Nucleus accumbens (tissue), 56 donors: ENCODE results near the gene CFL1.

Experiments used
- DNase-seq, 56 donors: peaks; one replicate each; lab custom pipeline; 2025; lab: John Stamatoyannopoulos, UW

CFL1 gene

DNA sequence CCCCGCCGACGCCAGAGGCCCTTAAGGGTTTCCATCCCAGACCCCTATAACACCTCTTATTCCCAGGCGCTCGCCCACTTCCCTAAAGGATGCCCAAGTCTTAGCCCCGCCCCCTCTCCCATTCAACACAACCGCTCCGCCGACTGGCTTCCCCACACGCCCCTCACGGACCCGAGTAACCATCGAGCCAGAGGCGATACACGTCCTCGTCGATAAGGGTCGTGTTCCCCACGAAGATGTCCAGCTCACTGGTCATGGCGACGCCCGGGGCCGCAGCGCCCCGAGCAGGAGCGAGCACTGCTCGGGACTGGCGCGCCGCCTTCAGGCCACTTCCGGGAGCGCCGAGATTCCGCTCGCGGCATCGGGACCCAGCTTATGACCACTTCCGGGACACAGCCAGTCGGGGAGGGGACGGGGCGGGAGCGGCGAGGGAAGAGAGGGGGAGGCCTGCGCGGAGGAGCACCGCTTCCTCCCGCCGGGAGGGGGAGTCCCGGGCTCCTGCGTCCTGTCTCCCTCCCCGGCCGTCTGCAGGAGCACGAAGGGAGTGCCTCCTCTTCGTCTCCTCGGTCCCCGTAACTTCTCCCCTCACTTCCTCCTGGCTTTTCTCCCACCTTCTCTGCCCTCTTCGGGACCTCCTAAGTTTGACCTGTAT, 30.3 kb upstream of the CFL1 start, which contains the start of gene FIBP:
TSS of gene FIBP (minus strand) at position 309 of the 652 bp plus-strand sequence. CDS start at position 256, 53 bp downstream.
- peak in 55 of 56 donors; percentile 82 to 98 (median 95) for DNase-seq

DNA sequence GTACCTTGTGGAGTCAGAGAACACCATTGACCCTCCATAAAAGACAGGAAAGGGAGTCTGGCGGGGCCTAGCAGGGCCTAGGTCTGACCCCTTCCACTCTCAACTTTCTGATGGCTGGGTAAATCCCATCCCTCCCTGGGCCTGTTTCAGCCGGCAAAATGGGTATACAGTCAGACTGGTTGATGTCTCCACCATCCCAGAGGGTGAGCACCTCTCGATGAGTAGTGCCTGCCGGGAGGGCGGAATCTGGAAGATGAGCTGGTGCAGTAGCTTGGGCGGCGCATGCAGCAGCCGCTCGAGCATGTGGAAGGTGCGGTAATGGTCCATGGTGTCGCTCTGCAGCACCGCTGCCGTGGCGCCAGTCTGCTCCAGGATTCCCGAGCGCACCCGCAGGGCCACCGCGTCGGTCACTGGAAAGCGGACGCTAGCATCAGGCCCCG, 29.8 kb upstream of the CFL1 start:
- DNase-seq, result peak in 8 of 56 donors; percentile 42 to 75 (median 63)

DNA sequence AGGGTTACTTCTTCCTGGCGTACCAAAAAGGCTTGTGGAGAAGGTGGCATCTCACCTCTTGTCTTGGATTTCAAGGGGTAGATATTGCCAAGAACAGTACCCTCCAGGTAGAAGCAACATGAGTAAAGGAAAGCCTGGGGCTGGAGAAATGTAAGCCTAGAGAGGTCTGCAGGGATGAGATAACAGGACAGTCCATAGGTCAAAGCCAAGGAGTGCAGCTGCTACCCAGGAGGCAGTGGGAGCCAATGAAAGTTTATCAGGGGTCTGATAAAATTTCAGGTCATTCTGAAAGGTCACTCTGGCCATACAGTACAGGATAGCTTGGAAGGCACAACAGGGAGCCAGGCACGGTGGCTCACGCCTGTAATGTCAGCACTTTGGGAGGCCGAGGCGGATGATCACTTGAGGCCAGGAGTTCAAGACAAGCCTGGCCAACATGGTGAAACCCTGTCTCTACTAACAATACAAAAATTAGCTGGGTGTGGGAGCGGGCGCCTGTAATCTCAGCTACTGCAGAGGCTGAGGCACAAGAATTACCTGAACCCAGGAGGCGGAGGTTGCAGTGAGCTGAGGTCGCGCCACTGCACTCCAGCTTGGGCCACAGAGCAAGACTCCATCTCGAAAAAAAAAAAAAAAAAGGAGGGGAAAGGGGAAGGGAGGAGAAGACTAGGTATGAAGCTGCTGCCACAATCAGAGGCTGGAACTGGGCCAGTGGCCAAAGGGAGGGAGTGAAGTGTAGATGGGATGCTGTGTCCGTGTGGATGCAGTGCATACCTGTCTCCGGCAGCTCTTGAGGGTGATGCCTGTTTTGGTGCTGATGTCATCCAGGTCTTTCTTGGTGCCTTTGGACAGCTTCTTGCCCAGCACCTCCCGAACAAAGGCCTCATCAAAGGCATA, 29.1 kb upstream of the CFL1 start:
- no peak for DNase-seq

DNA sequence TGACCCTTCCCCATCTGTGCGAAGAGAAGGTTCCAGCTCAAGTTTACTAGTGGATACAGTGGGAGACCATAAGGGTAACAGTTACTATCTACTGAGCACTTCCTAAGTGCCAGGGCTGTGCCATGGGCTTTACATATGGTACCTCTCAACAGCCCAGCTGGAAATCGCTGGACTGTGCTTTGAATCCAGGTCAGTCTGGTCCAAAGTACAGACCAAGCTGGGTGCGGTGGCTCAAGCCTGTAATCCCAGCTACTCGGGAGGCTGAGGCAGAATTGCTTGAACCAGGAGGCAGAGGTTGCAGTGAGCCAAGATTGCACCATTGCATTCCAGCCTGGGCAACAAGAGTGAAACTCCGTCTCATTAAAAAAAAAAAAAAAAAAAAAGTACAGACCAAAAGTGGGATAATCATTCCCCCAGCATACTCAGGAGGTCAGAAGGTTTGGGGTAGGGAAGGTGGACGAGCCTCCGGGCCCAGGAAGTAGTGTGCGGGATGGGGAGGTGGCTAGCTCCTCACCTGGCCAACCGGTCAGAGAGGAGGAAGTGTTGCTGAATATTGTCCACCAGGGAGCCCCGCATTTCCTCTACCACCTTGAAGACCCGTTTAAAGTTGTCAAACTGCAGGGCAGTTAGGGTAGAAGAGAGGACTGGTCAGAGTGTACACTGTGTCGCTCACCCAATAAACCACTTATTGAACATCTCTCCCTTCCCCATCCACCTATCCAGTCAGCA, 28.0 kb upstream of the CFL1 start:
- DNase-seq, result no peak

DNA sequence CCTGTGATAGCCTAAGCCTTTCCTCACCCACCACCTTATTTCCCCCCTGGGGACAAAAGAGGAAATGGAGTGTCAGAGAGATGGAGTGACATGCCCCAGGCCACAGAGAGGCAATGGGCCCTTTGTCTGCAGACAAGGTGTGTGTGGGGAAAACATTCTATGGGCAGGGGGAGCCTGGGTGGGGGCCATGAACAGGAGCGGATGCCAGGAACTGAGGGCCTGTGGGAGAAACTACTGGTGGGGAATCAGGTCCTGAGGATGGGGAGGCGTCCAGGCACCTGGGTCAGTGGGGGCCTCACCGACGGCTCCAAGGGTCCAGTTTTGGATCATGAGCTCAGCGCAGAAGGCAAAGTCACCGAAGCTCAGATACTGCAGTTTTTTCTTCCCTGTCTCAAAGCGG, 27.3 kb upstream of the CFL1 start:
- DNase-seq, result no peak

DNA sequence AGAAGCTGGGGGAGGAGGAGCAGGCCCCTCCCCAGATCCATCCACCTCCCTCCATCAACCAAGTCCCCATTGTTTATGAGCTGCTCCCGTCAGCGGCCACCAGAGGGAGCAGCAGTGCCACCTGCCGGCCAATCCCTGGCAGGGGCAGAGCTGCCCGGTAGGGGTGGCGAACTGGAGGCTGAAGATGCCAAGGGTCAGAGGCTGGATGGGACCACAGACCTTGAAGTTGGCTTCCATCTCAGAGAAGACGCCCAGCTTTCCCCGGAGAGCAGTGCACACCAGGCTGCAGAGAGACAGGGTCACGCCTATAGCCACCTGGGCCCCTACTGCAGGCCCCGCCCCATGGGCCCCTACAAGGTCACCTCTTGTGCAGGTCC, 26.7 kb upstream of the CFL1 start:
- DNase-seq, result peak in 49 of 56 donors; percentile 12 to 87 (median 57)

DNA sequence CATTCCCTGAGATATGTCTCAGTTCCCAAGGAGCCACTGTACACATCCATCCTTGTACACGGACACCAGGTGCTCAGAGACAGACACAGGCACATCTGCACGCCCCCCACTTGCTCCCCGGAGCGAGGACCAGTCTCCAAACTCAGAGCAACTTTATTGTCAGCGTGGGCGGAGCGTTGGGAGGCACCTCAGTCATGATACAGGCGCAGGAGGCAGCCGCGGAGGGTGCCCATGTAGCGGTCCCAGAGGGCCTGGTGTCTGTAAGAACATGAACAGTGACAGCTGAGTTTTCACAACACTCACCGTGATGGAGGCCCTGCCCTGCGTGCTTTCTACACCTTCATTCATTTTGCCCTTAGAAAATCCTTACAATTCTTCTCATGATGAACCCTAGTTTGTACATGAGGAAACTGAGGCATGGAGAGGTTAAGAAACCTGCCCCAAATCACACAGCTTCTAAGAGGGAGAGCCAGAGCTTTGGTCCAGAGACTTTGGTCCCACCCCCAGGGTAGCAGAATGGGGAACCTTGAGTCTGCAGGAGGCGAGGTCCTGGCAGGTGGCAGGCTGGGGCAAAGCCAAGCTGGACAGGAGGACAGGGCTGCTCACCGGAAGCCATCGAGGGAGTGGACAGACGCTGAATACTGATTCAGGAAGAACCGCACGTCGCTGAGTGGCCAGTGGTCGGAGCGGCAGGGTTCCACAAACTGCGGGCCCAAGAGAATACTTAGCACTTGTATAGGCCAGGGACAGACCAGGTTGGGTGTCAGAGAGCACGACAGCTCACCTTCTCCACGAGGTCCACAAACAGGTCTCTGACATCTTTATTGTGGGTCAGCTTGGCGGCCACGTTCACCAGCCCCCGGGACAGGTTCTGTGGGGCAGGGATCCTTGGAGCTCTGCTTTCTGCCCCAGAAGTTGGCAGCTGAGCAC, 26.1 kb upstream of the CFL1 start:
- no peak for DNase-seq

DNA sequence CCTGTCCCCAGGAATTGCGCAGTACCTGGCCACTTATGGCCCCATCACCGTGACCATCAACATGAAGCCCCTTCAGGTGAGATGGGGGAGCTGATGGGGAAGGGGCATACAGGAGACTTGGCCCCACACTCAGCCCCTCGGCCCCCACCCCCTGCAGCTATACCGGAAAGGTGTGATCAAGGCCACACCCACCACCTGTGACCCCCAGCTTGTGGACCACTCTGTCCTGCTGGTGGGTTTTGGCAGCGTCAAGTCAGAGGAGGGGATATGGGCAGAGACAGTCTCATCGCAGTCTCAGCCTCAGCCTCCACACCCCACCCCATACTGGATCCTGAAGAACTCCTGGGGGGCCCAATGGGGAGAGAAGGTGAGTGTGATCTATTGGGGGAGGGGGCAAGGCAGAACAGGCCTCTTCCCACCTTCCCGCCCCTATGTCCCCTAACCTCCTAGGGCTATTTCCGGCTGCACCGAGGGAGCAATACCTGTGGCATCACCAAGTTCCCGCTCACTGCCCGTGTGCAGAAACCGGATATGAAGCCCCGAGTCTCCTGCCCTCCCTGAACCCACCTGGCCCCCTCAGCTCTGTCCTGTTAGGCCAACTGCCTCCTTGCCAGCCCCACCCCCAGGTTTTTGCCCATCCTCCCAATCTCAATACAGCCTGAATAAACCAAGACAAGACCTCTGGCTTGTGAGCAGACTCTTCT, 25.2 kb upstream of the CFL1 start:
- DNase-seq, result no peak

DNA sequence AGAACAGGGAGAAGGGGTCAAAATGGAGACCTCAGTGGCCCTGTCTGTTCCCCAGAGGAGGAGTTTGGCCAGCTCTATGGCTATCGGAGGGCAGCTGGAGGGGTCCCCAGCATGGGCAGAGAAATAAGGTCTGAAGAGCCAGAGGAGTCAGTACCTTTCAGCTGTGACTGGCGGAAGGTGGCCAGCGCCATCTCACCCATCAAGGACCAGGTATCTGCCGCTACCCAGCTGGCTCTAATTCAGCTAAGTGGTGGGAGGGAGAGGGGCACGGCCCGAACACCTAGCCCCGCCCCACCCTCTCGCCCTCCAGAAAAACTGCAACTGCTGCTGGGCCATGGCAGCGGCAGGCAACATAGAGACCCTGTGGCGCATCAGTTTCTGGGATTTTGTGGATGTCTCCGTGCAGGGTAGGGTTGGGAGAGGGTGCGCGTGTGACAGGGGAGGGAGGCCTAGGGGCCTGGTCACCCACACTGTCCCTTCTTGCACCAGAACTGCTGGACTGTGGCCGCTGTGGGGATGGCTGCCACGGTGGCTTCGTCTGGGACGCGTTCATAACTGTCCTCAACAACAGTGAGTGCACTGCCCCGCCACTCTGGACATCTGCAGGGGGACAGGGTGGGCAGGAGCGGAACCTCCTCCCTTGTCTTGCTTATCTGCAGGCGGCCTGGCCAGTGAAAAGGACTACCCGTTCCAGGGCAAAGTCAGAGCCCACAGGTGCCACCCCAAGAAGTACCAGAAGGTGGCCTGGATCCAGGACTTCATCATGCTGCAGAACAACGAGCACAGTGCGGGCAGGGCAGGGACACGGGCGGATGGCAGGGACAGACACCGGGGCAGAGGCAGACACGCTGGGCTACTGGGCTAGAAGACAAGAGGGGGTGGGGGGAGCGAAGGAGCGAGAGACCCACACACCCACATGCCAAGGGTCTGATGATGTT, 24.4 kb upstream of the CFL1 start:
- no peak for DNase-seq

DNA sequence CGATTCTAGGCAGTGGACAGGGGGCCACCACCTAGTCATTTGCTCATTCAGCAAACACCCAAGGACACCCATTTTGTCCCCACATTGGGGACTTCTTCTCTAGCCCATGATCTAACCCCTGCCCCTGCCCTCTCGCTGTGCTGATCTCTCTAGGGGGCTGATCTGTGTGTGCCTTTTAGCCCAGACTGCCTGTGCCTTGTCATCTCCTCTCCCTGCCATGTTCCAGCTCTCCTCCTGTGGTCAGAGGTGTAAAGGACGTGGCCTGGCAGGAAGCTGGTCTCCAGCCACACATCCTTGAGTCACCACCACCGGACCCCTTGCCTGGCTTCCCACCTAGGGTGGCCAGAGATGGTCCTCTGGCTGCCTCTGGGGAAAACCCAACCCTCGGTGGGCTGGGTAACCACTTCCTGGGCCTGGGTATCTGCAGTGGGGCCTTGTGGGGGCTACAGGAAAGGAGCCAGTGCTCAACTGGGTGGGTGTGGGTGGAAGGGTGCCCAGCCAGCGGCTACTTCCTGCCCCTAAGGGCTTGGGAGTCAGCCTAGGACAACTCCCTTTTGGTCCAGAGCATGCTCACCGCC, 23.0 kb upstream of the CFL1 start:
- DNase-seq, result no peak

DNA sequence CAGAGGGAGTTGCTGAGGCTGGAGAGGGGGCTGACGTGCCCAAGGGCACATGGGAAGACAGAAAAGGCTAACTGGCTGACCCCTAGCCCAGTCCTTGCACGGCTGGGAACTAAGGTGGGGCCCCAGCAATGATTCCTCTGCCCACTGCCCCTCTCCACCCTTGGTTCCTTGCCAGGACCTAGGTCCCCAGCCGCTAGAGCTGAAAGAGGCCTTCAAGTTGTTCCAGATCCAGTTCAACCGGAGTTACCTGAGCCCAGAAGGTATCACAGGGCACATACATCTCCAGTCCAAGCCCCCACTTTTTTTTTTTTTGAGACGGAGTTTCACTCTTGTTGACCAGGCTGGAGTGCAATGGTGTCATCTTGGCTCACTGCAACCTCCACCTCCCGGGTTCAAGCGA, 22.0 kb upstream of the CFL1 start:
- no peak for DNase-seq

DNA sequence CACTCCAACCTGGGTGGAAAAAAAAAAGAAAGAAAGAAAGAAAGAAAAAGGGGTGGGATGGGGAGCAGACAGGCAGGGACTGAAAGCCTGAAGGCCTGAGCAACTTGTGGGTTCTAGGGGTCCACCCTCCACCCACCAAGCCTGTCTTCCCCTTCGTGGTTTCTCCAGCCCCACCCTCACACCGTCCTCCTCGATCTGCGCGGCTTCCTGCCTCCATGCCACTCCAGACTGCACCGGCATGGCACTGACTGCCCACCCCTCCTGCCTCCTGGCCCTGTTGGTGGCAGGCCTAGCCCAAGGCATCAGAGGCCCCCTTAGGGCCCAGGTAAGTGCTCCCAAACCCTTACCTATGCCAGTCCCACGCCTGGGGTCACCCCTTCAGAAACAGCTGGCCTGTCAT, 21.6 kb upstream of the CFL1 start, which contains the start of gene CTSW:
TSS of gene CTSW (plus strand) at position 221 of the 400 bp plus-strand sequence. CDS start at position 239, 18 bp downstream.
- no peak for DNase-seq

DNA sequence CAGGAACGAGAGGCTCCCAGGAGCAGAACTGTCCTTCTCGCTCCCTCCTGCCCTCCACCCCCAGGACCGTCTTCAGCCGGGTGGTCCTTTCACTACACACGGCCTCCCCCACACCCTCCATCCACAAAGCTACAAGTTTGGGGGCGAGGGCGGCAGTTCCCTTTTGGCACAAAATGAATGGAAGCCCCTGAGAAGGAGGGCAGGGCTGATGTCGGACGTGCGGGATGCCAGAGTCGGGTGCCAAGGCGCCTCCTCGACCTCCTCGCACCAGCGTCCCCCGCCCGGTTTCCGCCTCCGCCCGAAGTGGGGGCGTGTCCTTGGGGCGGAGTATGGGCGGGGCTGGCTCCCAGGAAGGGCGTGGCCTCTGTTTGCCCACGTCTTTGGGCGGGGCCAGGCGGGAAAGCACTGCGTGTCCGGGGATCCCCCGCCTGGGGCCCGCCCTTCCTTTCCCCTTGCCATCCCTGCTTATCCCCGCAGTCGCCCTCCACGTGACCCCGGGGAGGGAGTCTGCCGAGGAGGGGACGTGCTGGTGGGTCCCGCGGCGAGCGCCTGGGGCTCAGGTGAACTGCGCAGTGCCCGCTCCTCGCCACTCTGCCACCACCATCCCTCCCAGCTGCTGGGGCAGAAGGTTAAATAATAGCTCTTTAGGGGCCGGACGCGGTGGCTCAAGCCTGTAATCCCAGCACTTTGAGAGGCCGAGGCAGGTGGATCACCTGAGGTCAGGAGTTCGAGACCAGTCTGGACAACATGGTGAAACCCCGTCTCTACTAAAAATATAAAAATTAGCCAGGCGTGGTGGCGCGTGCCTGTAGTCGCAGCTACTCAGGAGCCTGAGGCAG, 15.6 kb upstream of the CFL1 start:
- DNase-seq, result peak; percentile 46 to 96 (median 86)

DNA sequence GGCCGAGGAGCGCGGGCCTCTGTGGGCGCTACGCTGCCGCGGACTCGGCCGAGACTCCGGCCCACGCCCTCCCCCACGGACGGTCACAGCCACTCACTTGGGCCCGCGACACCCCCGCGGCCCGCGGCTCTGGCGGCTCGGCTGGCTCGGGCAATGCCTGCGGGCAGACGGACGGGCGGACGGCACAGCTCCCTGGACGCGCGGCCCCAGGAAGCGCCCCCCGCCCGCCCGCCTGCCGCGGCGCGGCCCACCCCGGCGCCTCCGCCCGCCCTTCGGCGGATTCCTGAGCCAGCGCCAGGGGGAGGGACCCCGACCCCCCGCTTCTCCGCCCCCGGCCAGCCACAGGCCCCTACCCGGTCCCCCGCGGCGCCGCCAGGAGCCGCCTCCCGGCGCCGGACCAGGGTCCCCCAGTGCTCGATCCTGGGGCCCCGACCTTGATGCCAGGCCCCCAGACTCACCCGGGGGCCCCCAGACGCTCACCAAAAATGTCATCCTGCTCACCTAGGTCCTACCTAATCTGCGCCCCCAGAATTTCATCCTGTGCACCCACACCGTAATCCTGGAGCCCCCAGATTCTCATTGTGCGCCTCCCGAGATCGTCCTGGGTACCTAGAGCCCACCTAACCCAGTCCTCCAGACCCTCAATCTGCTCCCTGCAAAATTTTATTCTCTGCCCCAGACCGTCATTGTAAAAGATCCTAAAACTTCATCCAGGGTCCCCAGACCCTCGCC, 14.8 kb upstream of the CFL1 start, which contains the start of gene EFEMP2:
TSS of gene EFEMP2 (minus strand) at position 215 of the 732 bp plus-strand sequence. CDS start 446 bp downstream, outside the sequence.
- peak in 7 of 56 donors; percentile 21 to 51 (median 23) for DNase-seq

DNA sequence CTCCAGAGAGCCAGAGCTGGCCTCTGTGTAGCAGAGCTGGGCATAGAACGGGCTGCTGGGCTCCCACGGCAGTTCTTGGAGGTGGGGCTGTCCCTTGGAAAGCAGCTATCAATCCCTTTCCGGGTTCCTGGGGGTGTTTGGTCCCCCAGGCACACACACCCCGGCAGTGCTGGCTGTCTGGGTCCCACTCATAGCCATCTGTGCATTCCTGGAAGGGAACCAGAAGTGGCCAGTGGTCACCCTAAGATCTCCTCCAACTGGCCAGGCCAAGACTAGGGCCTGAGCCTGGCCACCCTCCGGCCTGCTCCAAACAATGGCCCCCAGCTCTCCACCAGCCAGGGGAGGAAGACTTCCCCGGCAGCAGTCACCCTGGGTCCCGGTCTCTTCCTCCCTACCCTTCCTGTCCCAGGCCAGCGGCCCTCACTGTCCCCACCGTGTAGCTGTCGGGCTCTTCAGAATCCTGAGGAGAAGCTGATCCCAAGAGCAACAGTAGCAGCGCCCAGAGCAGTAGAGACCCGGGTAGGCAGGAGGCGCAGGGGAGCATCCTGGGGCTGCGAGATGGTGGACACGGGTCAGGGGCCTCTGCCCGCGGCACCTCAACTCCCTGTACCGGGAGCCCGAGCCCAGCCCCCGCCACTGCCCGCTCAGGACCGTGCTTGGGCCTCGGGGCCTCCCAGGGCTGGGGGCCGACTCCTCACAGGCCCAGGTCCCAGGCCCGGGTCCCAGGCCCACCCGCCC, 14.0 kb upstream of the CFL1 start:
- DNase-seq, result peak in 1 of 56 donors; percentile 31
